Mesenchymal stem cell (in vitro differentiated cells and primary cell): ENCODE measurements around the gene POLE3.

ENCODE experiments used
- DNase-seq: peaks from one replicate; pipeline ENCODE4 v3.0.0-alpha.2; 2013
- H2AFZ ChIP-seq: one replicate; pipeline ENCODE4 v1.6.1; 2013; ENCODE audit warnings: low read depth, mild to moderate bottlenecking, control low read depth, inconsistent platforms, low read length, moderate library complexity
- H2AK5ac ChIP-seq: 2 replicates; pipeline ENCODE4 v1.6.1; 2013; ENCODE audit warnings: low read length, moderate library complexity, mild to moderate bottlenecking, inconsistent platforms; ENCODE audit not compliant: severe bottlenecking
- H2BK120ac ChIP-seq: one replicate; pipeline ENCODE4 v1.6.1; 2013; ENCODE audit warnings: low read depth, mild to moderate bottlenecking, inconsistent platforms, low read length, moderate library complexity
- H2BK12ac ChIP-seq, 2 experiments: one replicate each; pipeline ENCODE4 v1.6.1; 2013; ENCODE audit warnings: inconsistent platforms in 2 of 2, low read length in 2 of 2, mild to moderate bottlenecking in 2 of 2, moderate library complexity in 2 of 2, control low read depth in 1 of 2
- H2BK15ac ChIP-seq: one replicate; pipeline ENCODE4 v1.6.1; 2013; ENCODE audit warnings: mild to moderate bottlenecking, low read depth, inconsistent platforms; ENCODE audit not compliant: poor library complexity, severe bottlenecking
- H2BK5ac ChIP-seq: 2 replicates; pipeline ENCODE4 v1.6.1; 2013; ENCODE audit warnings: low read depth, mild to moderate bottlenecking, low read length, control low read depth, inconsistent platforms; ENCODE audit not compliant: poor library complexity, severe bottlenecking
- H3K14ac ChIP-seq, 2 experiments: one replicate each; pipeline ENCODE4 v1.6.1; 2013; ENCODE audit warnings: inconsistent platforms in 2 of 2, low read length in 2 of 2, control low read depth in 1 of 2, mild to moderate bottlenecking in 1 of 2, moderate library complexity in 1 of 2
- H3K18ac ChIP-seq, 2 experiments: one replicate each; pipeline ENCODE4 v1.6.1; 2013; ENCODE audit warnings: inconsistent platforms in 2 of 2, low read length in 2 of 2, control low read depth in 1 of 2, low read depth in 1 of 2, mild to moderate bottlenecking in 1 of 2
- H3K23ac ChIP-seq, 2 experiments: one replicate each; pipeline ENCODE4 v1.6.1; 2013; ENCODE audit warnings: inconsistent platforms in 2 of 2, low read length in 2 of 2, mild to moderate bottlenecking in 2 of 2, moderate library complexity in 2 of 2, control low read depth in 1 of 2
- H3K27ac ChIP-seq: 2 replicates; pipeline ENCODE4 v1.5.1; 2013; ENCODE audit warnings: mild to moderate bottlenecking, moderate library complexity, low read length, control low read depth, inconsistent platforms; ENCODE audit not compliant: poor library complexity, severe bottlenecking
- H3K27me3 ChIP-seq, 2 experiments: 2 replicates each; pipeline versions ENCODE4 v1.6.1 to v1.7.0; 2013; ENCODE audit warnings: low read length in 2 of 2, mild to moderate bottlenecking in 2 of 2, moderate library complexity in 2 of 2, control low read depth in 1 of 2, inconsistent platforms in 1 of 2; ENCODE audit not compliant: control insufficient read depth in 1 of 2, insufficient read depth in 1 of 2
- H3K36me3 ChIP-seq, 2 experiments: 2 replicates each; pipeline versions ENCODE4 v1.6.1 to v1.7.0; 2013; ENCODE audit warnings: low read length in 2 of 2, control low read depth in 1 of 2, inconsistent platforms in 1 of 2, low read depth in 1 of 2, mild to moderate bottlenecking in 1 of 2; ENCODE audit not compliant: insufficient read depth in 2 of 2, control insufficient read depth in 1 of 2
- H3K4ac ChIP-seq, 2 experiments: one replicate each; pipeline ENCODE4 v1.6.1; 2013; ENCODE audit warnings: inconsistent platforms in 2 of 2, low read length in 2 of 2, mild to moderate bottlenecking in 2 of 2, moderate library complexity in 2 of 2, control low read depth in 1 of 2, low read depth in 1 of 2
- H3K4me1 ChIP-seq: 2 replicates; pipeline ENCODE4 v1.6.1; 2013; ENCODE audit warnings: low read depth, low read length, control low read depth; ENCODE audit not compliant: control insufficient read depth, insufficient read depth
- H3K4me2 ChIP-seq: 2 replicates; pipeline ENCODE4 v1.6.1; 2013; ENCODE audit warnings: low read length, mild to moderate bottlenecking, inconsistent platforms; ENCODE audit not compliant: poor library complexity, severe bottlenecking
- H3K4me3 ChIP-seq, 2 experiments: 2 replicates each; pipeline versions ENCODE4 v1.5.1 to v1.7.0; 2013; ENCODE audit warnings: low read length in 2 of 2, mild to moderate bottlenecking in 2 of 2, control low read depth in 1 of 2, low read depth in 1 of 2; ENCODE audit not compliant: insufficient read depth in 1 of 2
- H3K79me1 ChIP-seq: replicated peaks from 2 replicates; pipeline ENCODE4 v1.6.1; 2013; ENCODE audit warnings: mild to moderate bottlenecking, control low read depth, low read length, inconsistent platforms; ENCODE audit not compliant: poor library complexity, severe bottlenecking
- H3K9ac ChIP-seq: 2 replicates; pipeline ENCODE4 v1.7.0; 2013; ENCODE audit warnings: mild to moderate bottlenecking, low read length, moderate library complexity
- H3K9me3 ChIP-seq: 2 replicates; pipeline ENCODE4 v1.7.0; 2013; ENCODE audit warnings: mild to moderate bottlenecking, low read length; ENCODE audit not compliant: control insufficient read depth
- H4K8ac ChIP-seq: one replicate; pipeline ENCODE4 v1.6.1; 2013; ENCODE audit warnings: inconsistent platforms, mild to moderate bottlenecking, low read length, moderate library complexity
- H4K91ac ChIP-seq: one replicate; pipeline ENCODE4 v1.6.1; 2013; ENCODE audit warnings: mild to moderate bottlenecking, low read length, inconsistent platforms
- WGBS: methylation state at CpG from one replicate; pipeline ENCODE4 v1.1.7; 2013; ENCODE audit warnings: mixed read lengths; 5-methylcytosine and 5-hydroxymethylcytosine counted together

The POLE3 gene

GRCh38 chr9:113399646-113400200, 10.8 kb downstream of the POLE3 start:
- Histone ChIP-seq H3K4ac (no peak overlapping the region), H2AFZ (no peak overlapping the region), H2BK120ac (no peak overlapping the region), H3K4me3 (peak overlapping the region in 1 of 2 experiments; percentile 91), H3K14ac (no peak overlapping the region), H2BK5ac (no peak overlapping the region), H3K9ac (peak overlapping the region; percentile 85), H4K91ac (no peak overlapping the region), H2AK5ac (peak overlapping the region; percentile 89), H3K9me3 (no peaks in the 10 kb centered on the region), H4K8ac (no peak overlapping the region), H2BK15ac (no peak overlapping the region), H3K4me2 (peak overlapping the region; percentile 26), H3K23ac (no peak overlapping the region), H3K4me1 (peaks cover 26% of the 10 kb centered on the region), H3K18ac (no peak overlapping the region), H3K27ac (no peak overlapping the region), H3K79me1 (peaks cover 32% of the 10 kb centered on the region), H3K36me3 (peaks cover 9 to 11% of the 10 kb centered on the region in 2 experiments), H2BK12ac (no peak overlapping the region), H3K27me3 (no peaks in the 10 kb centered on the region)
- WGBS, result 91% methylated on average over 3 of the region's 3 CpGs
- DNase-seq, result no peak

GRCh38 chr9:113398796-113399195, 11.7 kb downstream of the POLE3 start:
- Histone ChIP-seq H3K4me1 (peaks cover 26% of the 10 kb centered on the region), H3K27ac (peak overlapping the region; percentile 71), H3K9me3 (no peaks in the 10 kb centered on the region), H4K91ac (no peak overlapping the region), H2BK15ac (no peak overlapping the region), H3K36me3 (peaks cover 11 to 14% of the 10 kb centered on the region in 2 experiments), H2AK5ac (no peak overlapping the region), H3K27me3 (no peaks in the 10 kb centered on the region), H3K4me2 (no peak overlapping the region), H4K8ac (no peak overlapping the region), H3K4ac (no peak overlapping the region), H2AFZ (no peak overlapping the region), H3K14ac (no peak overlapping the region), H3K23ac (no peak overlapping the region), H3K4me3 (peak overlapping the region in 1 of 2 experiments; percentile 4), H3K18ac (no peak overlapping the region), H2BK5ac (no peak overlapping the region), H2BK12ac (no peak overlapping the region), H2BK120ac (no peak overlapping the region), H3K79me1 (peaks cover 34% of the 10 kb centered on the region), H3K9ac (peak overlapping the region; percentile 48)
- DNase-seq, result peak; percentile 40
- 76% methylated on average over 5 of the region's 5 CpGs for WGBS

GRCh38 chr9:113397203-113397631, 13.3 kb downstream of the POLE3 start:
- Histone ChIP-seq H3K79me1 (peaks cover 34% of the 10 kb centered on the region), H3K4me3 (no peak overlapping the region), H3K4me1 (peaks cover 26% of the 10 kb centered on the region), H3K18ac (peak overlapping the region in 1 of 2 experiments; percentile 56), H3K14ac (peak overlapping the region in 1 of 2 experiments; percentile 71), H2BK5ac (no peak overlapping the region), H3K27ac (no peak overlapping the region), H3K4me2 (no peak overlapping the region), H4K8ac (no peak overlapping the region), H3K27me3 (no peaks in the 10 kb centered on the region), H3K36me3 (peaks cover 19% of the 10 kb centered on the region in 2 experiments), H3K4ac (peak overlapping the region in 1 of 2 experiments; percentile 13), H3K23ac (no peak overlapping the region), H2BK15ac (no peak overlapping the region), H2AFZ (no peak overlapping the region), H3K9me3 (no peaks in the 10 kb centered on the region), H2AK5ac (peak overlapping the region; percentile 71), H4K91ac (no peak overlapping the region), H2BK12ac (peak overlapping the region in 1 of 2 experiments; percentile 73), H3K9ac (no peak overlapping the region), H2BK120ac (no peak overlapping the region)
- DNase-seq, result no peak
- WGBS, result 93% methylated on average over 3 of the region's 3 CpGs

GRCh38 chr9:113395000-113395861, 15.2 kb downstream of the POLE3 start:
- Histone ChIP-seq H3K18ac (no peak overlapping the region), H3K4me3 (no peak overlapping the region), H3K27ac (no peak overlapping the region), H2BK120ac (no peak overlapping the region), H4K8ac (no peak overlapping the region), H2BK12ac (no peak overlapping the region), H3K36me3 (peaks cover 38 to 39% of the 10 kb centered on the region in 2 experiments), H3K9ac (no peak overlapping the region), H3K79me1 (peaks cover 29% of the 10 kb centered on the region), H3K4me2 (no peak overlapping the region), H3K4me1 (peaks cover 23% of the 10 kb centered on the region), H3K4ac (no peak overlapping the region), H3K14ac (no peak overlapping the region), H2BK15ac (peak overlapping the region; percentile 2), H2AK5ac (no peak overlapping the region), H3K27me3 (no peaks in the 10 kb centered on the region), H4K91ac (no peak overlapping the region), H2BK5ac (no peak overlapping the region), H2AFZ (no peak overlapping the region), H3K9me3 (no peaks in the 10 kb centered on the region), H3K23ac (no peak overlapping the region)
- DNase-seq, result no peak
- 97% methylated on average over 9 of the region's 9 CpGs for WGBS
